Stimulated activated CD4-positive, alpha-beta T cell treated with anti-CD3 and anti-CD28 coated beads, Interleukin-4, amount 100 ng/mL, for 4 hours (primary cell): ENCODE data around the gene COIL.
"Not testable (repeated sequence)": the region's sequence is repeated elsewhere in the genome, so short reads cannot be mapped to it uniquely, and the experiment has no call there.

ENCODE experiments used
- DNase-seq, 2 experiments: peaks; one replicate each; pipeline ENCODE4 v3.0.0-alpha.2; 2020

The COIL gene

GRCh38 chr17:56960596-56961538 is at the start of gene COIL:
COIL (minus strand) TSS chr17:56961050; CDS start chr17:56961019, 31 bp downstream.
- DNase-seq, result peak; percentile 91 to 95

GRCh38 chr17:57010487-57010886 is 49.6 kb upstream of the COIL start:
- DNase-seq, result no peak

GRCh38 chr17:57009737-57010445 is 49.0 kb upstream of the COIL start:
- DNase-seq, result peak; percentile 28 to 34

- no peak for DNase-seq
Observed at GRCh38 chr17:57008958-57009357, 48.1 kb upstream of the COIL start.

GRCh38 chr17:57006040-57006439 is 45.2 kb upstream of the COIL start:
- DNase-seq, result no peak

GRCh38 chr17:57004944-57005579 is 44.2 kb upstream of the COIL start:
- DNase-seq, result no peak

GRCh38 chr17:57002904-57003303 is 42.1 kb upstream of the COIL start:
- no peak for DNase-seq

GRCh38 chr17:57001541-57001940 is 40.7 kb upstream of the COIL start:
- no peak for DNase-seq

- no peak for DNase-seq
Observed at GRCh38 chr17:56997313-56997712, 36.5 kb upstream of the COIL start.

GRCh38 chr17:56995766-56996165 is 34.9 kb upstream of the COIL start:
- DNase-seq, result no peak

GRCh38 chr17:56994009-56994792 is 33.4 kb upstream of the COIL start:
- DNase-seq, result no peak

- no peak for DNase-seq
Observed at GRCh38 chr17:56992364-56992763, 31.5 kb upstream of the COIL start.

GRCh38 chr17:56988901-56989572 is 28.2 kb upstream of the COIL start:
- DNase-seq, result no peak

- no peak for DNase-seq
Observed at GRCh38 chr17:56987283-56987834, 26.5 kb upstream of the COIL start.

GRCh38 chr17:56985371-56986162 is 24.7 kb upstream of the COIL start:
- no peak for DNase-seq

- no peak for DNase-seq
Observed at GRCh38 chr17:56983366-56983765, 22.5 kb upstream of the COIL start.

GRCh38 chr17:56982312-56982711 is 21.5 kb upstream of the COIL start:
- no peak for DNase-seq

- DNase-seq, result not testable (repeated sequence)
Observed at GRCh38 chr17:56980526-56980925, 19.7 kb upstream of the COIL start.

- DNase-seq, result no peak
Observed at GRCh38 chr17:56979091-56979480, 18.2 kb upstream of the COIL start.

GRCh38 chr17:56978441-56979090 is 17.7 kb upstream of the COIL start:
- no peak for DNase-seq
